GM21447 (cell line): ENCODE data around the gene FAM120B.
A peak's percentile ranks its signal among the peaks of the same experiment; 100 is the strongest.

ENCODE experiments used
- ATAC-seq: cut with Tn5 transposase; IDR thresholded peaks from one replicate; pipeline ENCODE4 v1.9.1; 2021; ENCODE audit not compliant: unreplicated experiment

FAM120B gene

GRCh38 chr6:170286246-170286933, 20.2 kb upstream of the FAM120B start:
- no peak for ATAC-seq

DNA sequence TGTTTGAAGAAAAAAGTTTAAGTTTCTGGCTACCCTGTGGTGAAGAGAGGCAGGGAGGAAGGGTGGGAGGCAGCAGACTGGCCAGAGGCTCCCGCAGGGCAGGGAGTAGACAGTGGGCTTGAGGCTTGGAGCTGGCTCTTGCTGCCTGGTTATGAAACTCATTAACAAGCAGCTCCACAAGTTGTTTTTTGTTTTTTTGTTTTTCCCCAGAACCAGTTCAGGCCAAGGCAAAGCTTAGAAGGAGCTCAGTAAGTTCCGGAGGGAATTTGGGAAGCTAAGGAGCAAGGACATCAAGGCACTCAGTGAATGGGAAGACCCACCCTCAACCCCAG, 19.7 kb upstream of the FAM120B start:
- no peak for ATAC-seq

- no peak for ATAC-seq
Measured at GRCh38 chr6:170287371-170287876, 19.1 kb upstream of the FAM120B start.

DNA sequence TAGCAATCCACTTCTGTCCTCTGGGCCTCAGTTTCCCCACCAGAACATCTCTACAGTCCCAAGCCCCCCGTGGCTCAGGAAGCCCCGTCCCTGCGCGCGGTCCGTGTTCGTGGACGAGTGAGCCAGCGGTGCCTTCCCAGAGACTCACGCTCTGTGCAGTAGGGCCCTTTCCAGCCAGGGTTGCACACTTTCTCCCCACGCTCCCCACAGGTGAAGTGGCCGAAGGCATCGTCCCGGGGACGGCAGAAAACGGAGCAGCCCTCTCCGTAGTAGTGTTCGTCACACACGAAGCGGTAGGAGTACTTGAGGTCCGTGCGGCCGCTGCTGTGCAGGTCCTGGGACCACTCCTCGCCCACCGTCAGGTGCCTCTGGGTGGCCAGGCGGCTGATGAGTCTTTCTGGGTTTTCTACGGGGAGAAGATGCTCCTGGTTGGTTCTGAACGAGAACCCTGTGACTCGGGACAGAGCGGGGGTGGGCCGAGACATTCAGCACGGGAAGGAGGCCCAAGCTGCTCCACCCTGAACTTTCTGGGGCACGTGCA, 18.4 kb upstream of the FAM120B start:
- ATAC-seq = no peak

GRCh38 chr6:170288852-170289179, 17.7 kb upstream of the FAM120B start:
- no peak for ATAC-seq

DNA sequence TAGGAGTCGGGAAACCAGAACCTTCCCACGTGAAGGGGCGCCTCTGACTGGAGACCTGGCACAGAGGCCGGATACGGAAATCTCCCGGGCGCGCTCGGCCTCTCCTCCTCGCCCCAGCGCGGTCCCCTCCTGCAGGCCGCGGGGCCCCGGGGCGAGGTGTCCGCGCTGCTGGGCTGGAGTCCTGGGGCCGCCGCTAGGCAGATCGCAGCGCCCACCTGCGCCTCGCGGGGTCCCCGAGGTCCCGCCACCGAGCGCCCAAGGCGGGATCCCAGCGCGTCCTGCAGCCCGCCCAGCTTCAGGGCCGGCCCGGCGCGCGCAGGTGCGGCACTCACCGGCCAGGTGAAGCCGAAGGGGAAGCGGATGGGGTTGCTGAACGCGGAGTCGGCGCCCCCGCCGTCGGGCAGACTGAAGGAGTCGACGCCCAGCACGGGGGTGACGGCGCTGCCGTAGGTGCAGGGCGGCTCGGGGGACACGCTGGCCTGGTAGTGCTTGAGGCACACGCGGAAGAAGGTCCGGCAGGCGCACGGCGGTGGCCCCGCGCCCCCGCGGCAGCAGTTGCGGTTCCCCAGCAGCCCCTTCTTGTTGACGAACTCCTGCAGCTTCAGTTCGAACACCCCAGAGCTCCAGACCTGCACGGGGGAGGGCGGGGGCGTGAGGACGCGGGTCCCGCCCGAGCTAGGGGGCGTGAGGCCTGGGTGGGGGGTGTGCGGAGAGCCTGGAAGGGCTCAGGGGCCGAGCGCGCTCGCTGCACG, 17.2 kb upstream of the FAM120B start:
- ATAC-seq = no peak

- no peak for ATAC-seq
Measured at GRCh38 chr6:170289951-170290295, 16.6 kb upstream of the FAM120B start.

- ATAC-seq = no peak
Measured at GRCh38 chr6:170290296-170291128, 16.0 kb upstream of the FAM120B start, which contains the start of gene DLL1. Gene DLL1 (minus strand): TSS chr6:170291078. CDS start chr6:170290139, 939 bp downstream.

DNA sequence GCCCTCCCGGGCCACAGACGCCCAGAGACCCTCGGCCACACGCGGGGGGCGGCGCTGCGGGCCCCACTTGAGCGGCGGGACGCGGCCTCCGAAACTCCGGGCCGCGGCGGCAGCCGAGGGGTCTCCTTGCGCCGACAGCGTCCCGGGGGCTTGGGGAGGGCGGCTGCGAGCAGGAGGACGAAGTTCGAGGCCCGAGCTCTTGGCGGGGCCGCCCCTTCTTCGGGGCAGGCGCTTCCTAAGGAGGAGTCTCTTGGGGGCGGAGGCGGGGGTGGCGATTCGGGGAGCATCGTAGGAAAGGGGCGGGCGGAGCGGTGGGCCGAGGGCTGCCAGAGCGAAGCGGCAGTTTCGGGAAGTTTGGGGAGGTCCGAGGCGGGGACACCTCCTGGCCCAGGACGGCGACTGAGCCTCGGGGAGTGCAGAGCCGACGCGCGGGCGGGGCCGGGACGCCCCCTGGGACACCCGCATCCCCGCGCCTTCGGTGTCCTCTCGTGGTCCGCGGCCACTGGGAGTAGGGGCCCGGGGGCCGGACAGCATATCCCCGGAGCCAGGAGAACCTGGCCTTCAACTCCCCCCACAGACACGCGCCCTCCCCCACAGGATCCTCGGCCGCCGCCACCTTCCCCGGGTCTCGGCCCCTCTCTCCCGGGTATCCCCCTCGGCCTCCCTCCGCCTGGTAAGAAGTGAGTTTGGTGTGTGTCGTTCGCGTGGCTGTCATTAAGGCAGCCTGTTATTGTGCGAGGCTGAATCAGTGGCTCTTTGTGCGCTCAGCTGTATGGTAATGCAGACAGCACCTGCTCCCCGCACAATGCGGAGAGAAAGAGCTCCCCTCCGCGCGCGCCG, 15.1 kb upstream of the FAM120B start:
- ATAC-seq = no peak

DNA sequence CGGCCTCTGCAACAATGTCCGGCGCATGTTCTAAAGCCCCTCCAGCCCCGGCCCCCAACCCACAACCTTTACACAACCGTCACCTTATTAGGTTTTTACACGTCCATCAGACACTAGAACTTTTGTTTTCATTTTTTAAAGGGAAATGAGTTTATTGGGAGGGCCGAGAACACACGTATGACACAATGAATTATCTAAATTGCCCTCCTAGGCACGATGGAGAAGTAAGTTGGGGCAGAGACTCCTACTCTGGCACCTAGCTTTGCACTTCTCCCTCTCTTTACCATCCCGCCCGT, 14.5 kb upstream of the FAM120B start:
- no peak for ATAC-seq

DNA sequence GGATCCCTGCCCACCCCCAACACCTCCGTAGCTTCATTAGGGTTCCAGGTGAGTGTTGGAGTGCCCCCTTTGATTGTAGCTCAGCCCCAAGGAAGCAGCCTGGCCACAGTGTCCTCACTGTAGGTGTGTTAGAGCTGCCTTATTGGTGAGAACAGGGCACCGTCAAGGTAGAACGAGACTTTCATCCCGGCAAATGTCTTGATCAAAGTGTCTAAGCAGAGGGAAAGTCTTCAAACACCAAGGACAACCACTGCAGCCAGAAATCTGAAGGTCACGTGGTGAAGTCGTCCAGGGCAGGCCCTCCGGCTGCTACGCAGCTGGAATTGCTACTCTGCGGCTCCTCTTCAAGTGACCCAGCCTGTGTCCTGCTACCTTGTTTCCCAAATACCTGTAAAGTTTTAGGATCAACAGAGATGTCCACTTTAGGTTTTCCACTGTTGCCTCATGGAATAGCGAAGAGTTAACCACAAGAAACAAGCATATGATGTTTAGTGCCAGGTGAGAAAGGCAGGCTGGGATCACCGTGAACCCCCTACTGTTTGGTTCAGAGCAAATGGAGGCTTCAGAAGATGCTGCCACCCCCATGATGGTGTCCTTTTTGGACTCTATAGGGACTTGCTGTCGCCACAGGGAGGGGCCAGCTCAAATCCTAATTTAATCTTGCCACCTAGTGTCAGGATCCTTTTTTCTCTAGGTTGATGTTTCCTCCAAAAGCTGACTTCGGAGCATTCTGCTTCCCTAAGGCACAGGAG, 14.0 kb upstream of the FAM120B start:
- ATAC-seq = no peak

GRCh38 chr6:170293341-170294231, 13.0 kb upstream of the FAM120B start:
- no peak for ATAC-seq

GRCh38 chr6:170294298-170294730, 12.2 kb upstream of the FAM120B start:
- ATAC-seq = no peak

DNA sequence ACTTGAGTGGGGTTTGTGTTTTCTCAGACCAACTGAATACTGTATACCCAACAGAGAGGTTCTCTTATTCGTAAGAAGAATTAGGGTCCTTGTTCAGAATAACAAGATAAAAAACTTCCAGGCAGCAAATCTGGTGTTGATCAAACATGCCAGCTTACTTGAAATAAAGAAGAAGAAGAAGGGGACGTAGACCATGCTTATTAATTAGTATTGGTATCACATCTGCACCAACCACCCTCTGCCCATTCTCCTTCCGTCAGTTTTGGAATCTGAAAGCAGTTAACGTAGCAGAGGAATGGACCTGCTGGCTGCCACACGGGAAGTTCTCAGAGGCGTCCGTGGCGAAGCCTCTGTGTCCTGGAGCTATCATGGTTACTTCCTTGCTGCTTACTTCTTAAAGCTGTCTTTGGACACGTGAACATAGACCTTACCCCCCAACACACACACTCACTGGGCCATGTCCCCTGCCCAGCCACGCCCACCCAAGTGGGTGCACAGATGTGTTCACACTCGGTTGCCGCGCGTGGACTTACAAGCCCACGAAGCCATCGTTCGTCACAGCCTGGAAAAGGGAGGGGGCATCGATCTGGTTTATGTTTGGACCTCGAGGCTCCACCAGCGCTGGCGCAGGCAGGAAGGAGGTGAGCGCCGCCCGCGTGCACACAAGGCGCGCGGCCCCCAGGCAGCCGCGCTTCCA, 11.6 kb upstream of the FAM120B start:
- ATAC-seq = no peak

DNA sequence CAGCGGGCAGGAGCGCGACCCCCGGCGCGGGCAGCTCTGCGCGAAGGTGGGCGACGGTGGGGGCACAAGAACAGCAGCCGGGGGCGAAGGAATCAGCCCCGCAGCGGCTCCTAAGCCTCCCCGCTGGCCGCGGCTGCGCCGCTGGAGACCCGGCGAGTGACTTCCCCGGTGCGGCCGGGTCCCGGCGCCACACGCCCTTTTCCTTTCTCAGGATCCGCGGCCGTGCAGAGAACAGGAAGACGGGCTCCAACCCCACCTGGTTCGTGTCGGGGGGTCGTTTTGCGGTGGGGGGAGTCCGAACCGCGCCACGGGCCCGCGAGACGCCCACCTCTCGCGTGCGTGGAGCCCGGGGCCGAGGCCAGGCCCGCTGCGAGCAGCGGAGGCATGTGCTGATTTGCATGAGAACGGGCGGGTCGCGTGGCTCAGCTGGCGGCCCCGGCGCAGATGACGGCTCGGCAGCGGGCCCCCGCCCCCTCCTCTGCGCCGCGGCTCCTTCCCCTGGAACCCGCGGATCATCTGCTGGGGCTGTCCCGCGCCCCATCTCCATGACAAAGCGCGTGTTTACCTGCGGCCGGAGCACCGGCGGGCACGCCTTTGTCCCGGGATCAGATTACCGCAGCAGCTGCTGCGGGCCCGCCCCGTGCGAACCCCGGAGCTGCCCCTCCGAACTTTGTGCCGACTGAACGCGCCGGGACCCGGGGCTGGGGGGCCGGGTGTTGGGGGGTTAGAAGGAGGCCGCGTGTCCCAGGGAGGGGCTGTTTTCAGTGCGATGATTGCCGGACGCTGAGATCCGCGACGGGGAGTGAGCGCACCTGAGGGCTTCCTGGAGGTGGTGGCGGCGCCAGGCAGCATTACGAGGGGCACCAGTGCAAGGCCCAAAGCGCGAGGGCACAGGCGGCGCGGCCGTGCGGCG, 10.8 kb upstream of the FAM120B start:
- peak; percentile 45 for ATAC-seq

GRCh38 chr6:170296423-170296745, 10.2 kb upstream of the FAM120B start:
- ATAC-seq = no peak

- ATAC-seq = no peak
Measured at GRCh38 chr6:170296746-170297575, 9.6 kb upstream of the FAM120B start.
